A549 (cell line): Measurements from ENCODE around the gene GALNT14.

Experiments
- CTCF ChIP-seq: fragments of >200 bp; sonication (Bioruptor Twin); formaldehyde crosslinking; IDR thresholded peaks from 3 replicates; pipeline ENCODE4 v1.5.1; 2016
- KDM5A ChIP-seq: fragments of 200-600 bp; sonication (generic); IDR thresholded peaks from 2 replicates; pipeline ENCODE4 v1.6.1; 2016; ENCODE audit warnings: antibody characterized with exemption, mild to moderate bottlenecking
- POLR2A ChIP-seq: IDR thresholded peaks from 2 replicates; pipeline ENCODE4 v1.6.1; 2012; ENCODE audit warnings: mild to moderate bottlenecking, low read length

DNA sequence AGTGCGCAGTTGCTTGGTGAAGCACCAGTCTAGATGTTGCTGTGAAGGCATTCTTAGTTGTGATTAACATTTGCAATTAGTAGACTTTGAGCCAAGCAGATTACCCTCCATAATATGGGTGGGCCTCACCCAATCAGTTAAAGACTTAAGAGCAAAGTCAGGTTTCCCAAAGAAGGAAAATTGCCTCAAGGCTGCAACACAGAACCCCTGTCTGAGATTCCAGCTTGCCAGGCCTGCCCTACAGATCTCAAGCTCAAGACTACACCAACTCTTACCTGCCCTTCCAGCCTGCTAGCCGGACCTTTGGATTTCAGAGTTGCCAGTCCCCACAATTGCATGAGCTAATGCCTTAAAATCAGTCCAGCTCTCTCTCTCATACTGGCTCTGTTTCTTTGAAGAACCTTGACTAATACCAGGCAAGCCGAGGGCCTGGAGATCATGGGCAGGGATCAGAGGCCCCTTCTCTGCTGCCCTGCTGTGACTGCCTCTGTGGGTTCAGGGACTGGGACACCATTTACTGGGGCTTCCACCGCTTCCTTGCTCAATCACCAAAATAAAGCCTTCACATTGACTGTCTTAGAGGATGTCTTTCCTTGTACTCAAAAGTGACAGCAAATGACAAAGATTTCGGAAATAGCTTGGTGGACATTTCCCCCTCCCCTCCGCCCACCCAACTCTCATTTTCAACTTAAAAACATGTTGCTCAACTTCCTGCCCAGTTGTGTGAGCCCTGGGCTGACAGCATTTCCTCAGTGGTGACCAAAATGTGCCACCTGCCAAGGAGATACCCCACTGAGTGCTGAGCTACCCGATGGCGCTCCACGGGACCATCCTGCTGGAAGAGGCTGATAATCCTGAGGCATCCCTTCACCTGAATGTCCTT, 86.7 kb downstream of the GALNT14 start:
- TF ChIP-seq KDM5A (no peak), POLR2A (no peak), CTCF (no peak)
